Thoracic aorta endothelial cell (primary cell): Measurements from ENCODE around the gene LATS1. TPM values are rescaled to one million over a fixed set of nuclear protein-coding genes. Genes with fewer than 3 reads are reported as not detected.

ENCODE experiments used
- small RNA-seq: library from RNA; depleted of rRNA; stranded (forward); fragments of <200 nt; gene quantifications from one replicate; pipeline ENCODE3, GENCODE V24; 2012
- total RNA-seq: library from RNA; depleted of rRNA; stranded (reverse); fragments of >200 nt; gene quantifications from 2 replicates; pipeline ENCODE4 v1.2.3, GENCODE V29; 2012

The LATS1 gene
- 34.8 and 35.3 TPM in 2 replicates for total RNA-seq

DNA sequence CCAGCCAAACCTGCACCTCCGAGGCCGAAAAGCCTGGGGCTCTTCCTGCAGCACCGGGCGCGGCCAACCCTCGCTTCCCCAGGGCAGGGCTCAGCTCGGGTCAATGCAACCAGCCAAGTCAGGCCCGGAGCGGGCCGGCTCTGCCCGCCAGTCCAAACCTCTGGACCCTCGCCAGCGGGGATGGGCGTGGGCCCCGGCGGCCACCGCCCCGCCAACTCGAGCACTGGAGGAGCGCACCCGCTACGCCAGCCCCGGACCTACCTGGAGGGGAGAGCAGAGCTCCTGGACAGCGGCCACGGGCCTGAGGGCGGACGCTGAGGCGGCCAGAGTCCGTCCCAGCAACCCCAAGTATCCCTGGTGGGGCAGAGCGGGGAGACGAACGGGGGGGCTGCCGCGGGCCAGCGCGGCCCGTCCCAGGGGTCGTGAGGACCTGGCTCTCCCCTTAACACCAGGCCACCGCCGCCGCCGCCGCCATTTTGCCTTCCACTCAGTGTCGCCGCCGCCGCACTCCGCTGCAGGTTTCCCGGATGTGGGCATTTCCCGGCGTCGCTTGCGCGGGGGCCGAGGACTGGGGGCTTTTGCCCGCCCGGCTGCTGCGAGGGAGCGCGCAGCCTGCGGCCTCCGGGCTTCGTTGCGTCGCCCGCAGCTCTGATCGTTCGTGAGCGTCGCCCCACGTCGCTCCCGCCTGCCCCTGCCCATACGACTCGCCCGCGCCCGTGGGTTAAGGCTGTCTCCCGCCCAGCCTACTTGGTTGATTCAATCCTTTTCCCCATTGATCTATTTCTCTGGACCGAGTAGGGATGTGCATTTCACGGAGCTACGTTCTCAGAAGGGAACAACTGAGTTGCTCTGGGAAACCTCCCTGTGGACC, at the start of gene LATS1:
Gene LATS1, minus strand, starts transcription at position 514 of the 871 bp plus-strand sequence. CDS start 15,975 bp downstream, outside the sequence.

GRCh38 chr6:149749594-149750135, 31.8 kb upstream of the LATS1 start, which contains the start of gene PCMT1:
Gene PCMT1, plus strand, starts transcription at chr6:149749741. Its CDS starts 161 bp downstream, at chr6:149749902.

GRCh38 chr6:149746147-149746946, 28.4 kb upstream of the LATS1 start, which contains the start of gene NUP43:
Gene NUP43, minus strand, starts transcription at chr6:149746529. Its CDS starts 34 bp downstream, at chr6:149746495.

DNA sequence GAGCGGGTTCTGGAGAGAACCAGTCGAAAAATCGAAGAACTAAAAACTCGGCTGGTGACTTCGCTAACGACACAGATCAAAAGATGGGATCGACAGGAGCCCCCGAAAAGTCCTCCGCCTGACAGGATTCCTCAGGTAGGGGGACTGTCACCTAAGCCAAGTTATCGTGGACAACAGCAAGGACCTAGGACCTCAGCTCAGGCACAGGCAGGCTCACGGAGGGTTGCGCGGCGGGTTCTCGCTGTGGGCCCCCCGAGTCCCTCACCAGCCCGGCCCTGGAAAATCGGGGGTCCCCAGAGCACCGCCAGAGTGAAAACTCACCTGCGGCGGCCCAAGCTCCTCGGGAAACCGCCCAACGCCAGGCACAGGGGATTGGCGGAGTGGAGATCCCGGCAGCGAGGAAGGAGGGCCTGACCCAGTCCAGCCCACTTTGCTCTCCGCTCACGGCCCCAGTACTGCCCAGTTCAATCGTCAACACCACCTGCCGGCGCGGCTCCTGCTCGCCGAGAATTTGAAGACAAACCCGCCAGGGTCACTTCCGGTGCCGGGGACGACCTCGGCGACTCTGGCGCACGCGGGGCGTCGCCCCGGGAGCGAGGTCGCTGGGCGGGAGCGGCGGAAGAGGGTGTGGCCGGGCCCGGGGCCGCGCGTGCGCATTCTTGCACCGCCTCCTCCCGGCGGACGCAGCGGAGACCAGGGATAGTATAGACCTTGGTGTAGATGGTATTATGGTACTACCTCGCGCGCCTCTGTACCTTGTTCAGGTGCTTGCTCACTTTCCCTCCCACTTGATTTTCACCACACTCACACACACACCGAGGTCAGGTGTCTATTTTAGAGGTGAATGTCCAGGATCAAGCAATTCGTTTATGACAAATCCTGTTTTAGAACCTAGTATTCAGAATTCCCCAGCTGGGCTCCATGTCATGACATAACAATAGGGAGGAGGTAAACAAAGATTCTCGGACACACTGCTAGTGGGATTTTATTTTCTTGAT, 69.5 kb downstream of the LATS1 start, which contains the start of gene KATNA1:
Gene KATNA1, minus strand, starts transcription at position 567 of the 998 bp plus-strand sequence. CDS start 10,167 bp downstream, outside the sequence.

Small RNAs within 50 kb of the gene (small RNA-seq; reads per million reads assigned to genes)
- gene RF00019 = not detected

Other genes starting within 250 kb of the LATS1 start
- gene ZC3H12D, start 233.1 kb downstream of the LATS1 start, total RNA-seq = 0.14 TPM in 1 of 2 replicates, not detected in the other
- 43.5 and 49.1 TPM in 2 replicates for gene PPIL4, start 172.1 kb downstream of the LATS1 start, total RNA-seq
- gene GINM1, start 151.7 kb downstream of the LATS1 start, total RNA-seq = 55.4 and 59.3 TPM in 2 replicates
- 29.5 and 30.6 TPM in 2 replicates for gene KATNA1, start 69.4 kb downstream of the LATS1 start, total RNA-seq
- gene NUP43, start 28.4 kb upstream of the LATS1 start, total RNA-seq = 54.3 and 68.4 TPM in 2 replicates
- gene PCMT1, start 31.6 kb upstream of the LATS1 start, total RNA-seq = 179 and 190 TPM in 2 replicates
- gene LRP11, start 146.3 kb upstream of the LATS1 start, total RNA-seq = 20.6 and 24.7 TPM in 2 replicates
- gene RAET1E, start 180.0 kb upstream of the LATS1 start, total RNA-seq = 0.43 TPM in 1 of 2 replicates, not detected in the other
- gene RAET1G, start 205.0 kb upstream of the LATS1 start, total RNA-seq = 0.27 and 0.43 TPM in 2 replicates
- gene ULBP2, start 223.9 kb upstream of the LATS1 start, total RNA-seq = 6.5 TPM in 2 replicates
- gene ULBP1, start 245.8 kb upstream of the LATS1 start, total RNA-seq = 0.43 and 1.1 TPM in 2 replicates